HepG2 (cell line): ENCODE results near the gene STUB1. TPM values are rescaled to one million over a fixed set of nuclear protein-coding genes. Genes with fewer than 3 reads are reported as not detected.

Source experiments
- BHLHE40 ChIP-seq: IDR thresholded peaks from 2 replicates; pipeline ENCODE4 v1.6.1; 2011; ENCODE audit warnings: low read length, improper control_type of control experiment
- CENPT ChIP-seq: sonication (generic); formaldehyde crosslinking; IDR thresholded peaks from 2 replicates; pipeline ENCODE4 v1.8.0; 2022; ENCODE audit warnings: low read depth, mild to moderate bottlenecking, moderate library complexity, missing genetic modification reagents
- CREB3 ChIP-seq: sonication (generic); formaldehyde crosslinking; IDR thresholded peaks from 2 replicates; pipeline ENCODE4 v1.5.0; 2020; ENCODE audit warnings: missing genetic modification reagents
- HDAC2 ChIP-seq: sonication (generic); formaldehyde crosslinking; IDR thresholded peaks from 2 replicates; pipeline ENCODE4 v1.4.0; 2020; ENCODE audit warnings: missing genetic modification reagents
- HOMEZ ChIP-seq: IDR thresholded peaks from 2 replicates; pipeline ENCODE4 v1.6.1; 2016; ENCODE audit warnings: low read depth
- IRX3 ChIP-seq: sonication (generic); formaldehyde crosslinking; IDR thresholded peaks from 2 replicates; pipeline ENCODE4 v1.8.1; 2023; ENCODE audit warnings: mild to moderate bottlenecking, low read depth, missing genetic modification reagents, borderline replicate concordance
- JARID2 ChIP-seq: sonication (generic); formaldehyde crosslinking; IDR thresholded peaks from 2 replicates; pipeline ENCODE4 v1.8.1; 2023; ENCODE audit warnings: missing genetic modification reagents, inconsistent platforms; ENCODE audit not compliant: insufficient replicate concordance
- MED1 ChIP-seq: sonication (generic); formaldehyde crosslinking; IDR thresholded peaks from 2 replicates; pipeline ENCODE4 v1.4.0; 2020; ENCODE audit warnings: missing genetic modification reagents
- PHF21A ChIP-seq: sonication (generic); formaldehyde crosslinking; IDR thresholded peaks from 2 replicates; pipeline ENCODE4 v1.5.0; 2020; ENCODE audit warnings: mild to moderate bottlenecking, missing genetic modification reagents
- PHF5A ChIP-seq: IDR thresholded peaks from one replicate; pipeline ENCODE4 v1.6.1; 2018; ENCODE audit warnings: low read depth, missing genetic modification reagents; ENCODE audit not compliant: unreplicated experiment
- REPIN1 ChIP-seq: sonication (generic); formaldehyde crosslinking; IDR thresholded peaks from 2 replicates; pipeline ENCODE4 v1.8.0; 2022; ENCODE audit warnings: missing genetic modification reagents, low read depth, mild to moderate bottlenecking, borderline replicate concordance
- SALL2 ChIP-seq: sonication (generic); formaldehyde crosslinking; IDR thresholded peaks from 2 replicates; pipeline ENCODE4 v1.8.1; 2023; ENCODE audit warnings: mild to moderate bottlenecking, missing genetic modification reagents, inconsistent platforms
- SKIL ChIP-seq: sonication (generic); formaldehyde crosslinking; IDR thresholded peaks from 2 replicates; pipeline ENCODE4 v1.8.0; 2022; ENCODE audit warnings: missing genetic modification reagents, mild to moderate bottlenecking, moderate library complexity, borderline replicate concordance
- SMC3 ChIP-seq: IDR thresholded peaks from 2 replicates; pipeline ENCODE4 v1.6.1; 2011; ENCODE audit warnings: low read length, improper control_type of control experiment
- SP140L ChIP-seq: sonication (generic); formaldehyde crosslinking; IDR thresholded peaks from 2 replicates; pipeline ENCODE4 v1.4.0; 2020; ENCODE audit warnings: missing genetic modification reagents, borderline replicate concordance
- ZBTB1 ChIP-seq: sonication (generic); formaldehyde crosslinking; IDR thresholded peaks from 2 replicates; pipeline ENCODE4 v1.4.0; 2020; ENCODE audit warnings: missing genetic modification reagents, borderline replicate concordance
- ZBTB26 ChIP-seq: IDR thresholded peaks from 2 replicates; pipeline ENCODE4 v1.6.1; 2016; ENCODE audit warnings: missing compliant biosample characterization, missing genetic modification reagents, borderline replicate concordance
- ZBTB43 ChIP-seq: sonication (generic); formaldehyde crosslinking; conservative IDR thresholded peaks from 2 replicates; pipeline ENCODE4 v1.4.0; 2020; ENCODE audit warnings: missing genetic modification reagents
- ZMYM3 ChIP-seq: sonication (generic); formaldehyde crosslinking; IDR thresholded peaks from 2 replicates; pipeline ENCODE4 v1.5.1; 2020; ENCODE audit warnings: mild to moderate bottlenecking, missing genetic modification reagents
- ZNF232 ChIP-seq: sonication (generic); formaldehyde crosslinking; IDR thresholded peaks from 2 replicates; pipeline ENCODE4 v1.4.0; 2020; ENCODE audit warnings: missing genetic modification reagents, borderline replicate concordance
- ZNF296 ChIP-seq: sonication (generic); formaldehyde crosslinking; conservative IDR thresholded peaks from 2 replicates; pipeline ENCODE4 v1.5.0; 2020; ENCODE audit warnings: mild to moderate bottlenecking, missing genetic modification reagents
- ZNF616 ChIP-seq: sonication (generic); formaldehyde crosslinking; IDR thresholded peaks from 2 replicates; pipeline ENCODE4 v1.5.0; 2020; ENCODE audit warnings: low read depth, mild to moderate bottlenecking, missing genetic modification reagents
- ZNF777 ChIP-seq: sonication (generic); formaldehyde crosslinking; IDR thresholded peaks from 2 replicates; pipeline ENCODE4 v1.4.0; 2020; ENCODE audit warnings: missing genetic modification reagents
- ZNF878 ChIP-seq: sonication (generic); formaldehyde crosslinking; IDR thresholded peaks from 2 replicates; pipeline ENCODE4 v1.8.1; 2023; ENCODE audit warnings: mild to moderate bottlenecking, missing genetic modification reagents, moderate library complexity
- polyA plus RNA-seq, 8 experiments: library from polyadenylated mRNA; depleted of rRNA in 3 of 8; stranded (reverse) in 7 of 8; unstranded in 1 of 8; fragments of >200 nt; fragmentation: Illumina TruSeq in 4 of 8; extraction: Trizol in 4 of 8; gene quantifications; 2 replicates each; pipeline versions ENCODE4 v1.2.1 to v1.2.3, GENCODE V29; 2011 to 2016; ENCODE audit warnings: low read depth in 4 of 8, missing spikeins in 1 of 8, mixed read lengths in 1 of 8; ENCODE audit not compliant: insufficient read depth in 1 of 8
- total RNA-seq, 5 experiments: library from RNA; depleted of rRNA; stranded (reverse); fragments of >200 nt; fragmentation: Illumina TruSeq; extraction: Trizol; gene quantifications; 2 replicates each; pipeline ENCODE4 v1.2.3, GENCODE V29; 2016; ENCODE audit warnings: low read depth in 1 of 5

STUB1 gene
- total and polyA plus RNA-seq, 2 of the 13 experiments (the other 11 are each of a cell fraction or from before 2014, with no cell fraction given), result 52.9 to 78.2 TPM

DNA sequence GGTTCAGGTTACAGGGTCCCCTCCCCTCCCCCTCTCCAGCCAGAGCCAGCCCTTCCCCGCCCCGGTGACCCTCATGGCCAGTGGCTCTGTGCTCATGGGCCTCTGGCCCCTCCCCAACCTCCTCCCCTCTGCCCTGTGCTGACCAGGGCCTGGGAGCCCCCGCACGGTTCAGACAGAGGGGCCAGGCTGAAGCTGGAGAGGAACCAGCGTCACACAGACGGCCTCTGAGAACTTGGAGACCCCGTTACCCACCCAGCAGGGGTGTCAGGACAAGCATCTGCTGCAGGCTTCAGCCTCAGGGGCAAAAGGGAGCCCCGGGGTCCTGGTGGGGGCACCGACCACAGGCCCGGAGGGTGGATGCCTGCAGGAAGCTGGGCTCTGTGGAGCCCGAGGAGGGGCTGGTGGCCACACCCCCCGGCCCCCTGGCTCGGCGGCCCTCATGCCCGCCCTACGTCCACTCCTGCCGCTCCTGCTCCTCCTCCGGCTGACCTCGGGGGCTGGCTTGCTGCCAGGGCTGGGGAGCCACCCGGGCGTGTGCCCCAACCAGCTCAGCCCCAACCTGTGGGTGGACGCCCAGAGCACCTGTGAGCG, 49.3 kb upstream of the STUB1 start, which contains the start of gene WFIKKN1 (continued):
- TF ChIP-seq HOMEZ (CRISPR knock-in tag) (no peak), HDAC2 (CRISPR knock-in tag) (no peak), REPIN1 (CRISPR knock-in tag) (no peak), ZNF777 (CRISPR knock-in tag) (no peak; the same call in 1 of the 2 replicates), CENPT (no peak), SMC3 (no peak), SALL2 (no peak), ZMYM3 (CRISPR knock-in tag) (no peak), ZBTB26 (no peak; the same call in 1 of the 2 replicates), SP140L (CRISPR knock-in tag) (no peak), SKIL (no peak; the same call in 1 of the 2 replicates), IRX3 (no peak), ZNF616 (CRISPR knock-in tag) (no peak), MED1 (CRISPR knock-in tag) (no peak; the same call in none of the 2 replicates), ZNF878 (no peak), JARID2 (no peak), CREB3 (CRISPR knock-in tag) (no peak), ZNF232 (CRISPR knock-in tag) (no peak), ZNF296 (CRISPR knock-in tag) (no peak), ZBTB1 (CRISPR knock-in tag) (no peak), PHF21A (CRISPR knock-in tag) (peak; percentile 24; the same call in 1 of the 2 replicates), BHLHE40 (no peak), PHF5A (CRISPR knock-in tag) (no peak), ZBTB43 (CRISPR knock-in tag) (no peak; the same call in 1 of the 2 replicates)
